Erythroblast (primary cell): ENCODE results near the gene NOL4.
"Not testable (repeated sequence)": the region's sequence is repeated elsewhere in the genome, so short reads cannot be mapped to it uniquely, and the experiment has no call there.

Experiments
- GATA1 ChIP-seq: IDR thresholded peaks from 2 replicates; pipeline ENCODE4 v1.6.1; 2011; ENCODE audit warnings: low read depth, mild to moderate bottlenecking, control low read depth, low read length, moderate library complexity
- POLR2A ChIP-seq: IDR thresholded peaks from 2 replicates; pipeline ENCODE4 v1.6.1; 2011; ENCODE audit warnings: mild to moderate bottlenecking, low read length

DNA sequence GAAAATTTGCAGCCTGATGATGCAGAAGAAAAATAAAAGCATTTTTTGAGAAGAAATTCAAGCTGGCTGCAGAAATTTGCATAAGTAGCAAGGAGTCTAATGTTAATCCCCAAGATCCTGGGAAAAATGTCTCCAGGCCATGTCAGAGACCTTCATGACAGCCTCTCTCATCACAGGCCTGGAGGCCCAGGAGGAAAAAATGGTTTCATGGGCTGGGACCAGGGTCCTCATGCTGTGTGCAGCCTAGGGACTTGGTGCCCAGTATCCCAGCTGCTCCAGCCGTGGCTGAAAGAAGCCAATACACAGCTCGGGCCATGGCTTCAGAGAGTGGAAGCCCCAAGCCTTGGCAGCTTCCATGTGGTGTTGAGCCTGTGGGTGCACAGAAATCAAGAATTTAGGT is 41.3 kb upstream of the NOL4 start:
- TF ChIP-seq POLR2A, GATA1: not testable (repeated sequence)
